ENCODE measurements around the gene DTX3. TPM values are rescaled to one million over a fixed set of nuclear protein-coding genes. Genes with fewer than 3 reads are reported as not detected.

The DTX3 gene
- total RNA-seq, 1 donor from 2014 or later, result 22.1 TPM

DNA sequence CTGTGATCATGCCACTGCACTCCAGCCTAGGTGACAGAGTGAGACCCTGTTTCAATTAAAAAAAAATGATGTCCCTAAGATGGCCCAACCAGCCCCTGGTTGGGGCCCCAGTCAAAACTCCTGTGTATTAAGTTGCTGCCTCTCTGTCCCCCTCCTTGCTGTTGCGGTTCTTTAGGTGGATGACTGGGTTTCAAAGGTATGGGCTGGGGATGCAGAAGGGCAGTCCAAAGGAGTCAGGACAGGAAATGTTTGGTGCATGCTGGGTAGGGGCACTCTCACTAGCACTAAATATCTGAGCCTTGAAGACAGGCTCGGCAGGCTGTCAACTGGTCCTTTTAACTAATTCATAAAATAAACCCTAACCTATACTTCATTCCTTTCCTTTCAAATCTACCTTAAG lies 25.6 kb upstream of the DTX3 start:
- TF ChIP-seq, protein P1, sequence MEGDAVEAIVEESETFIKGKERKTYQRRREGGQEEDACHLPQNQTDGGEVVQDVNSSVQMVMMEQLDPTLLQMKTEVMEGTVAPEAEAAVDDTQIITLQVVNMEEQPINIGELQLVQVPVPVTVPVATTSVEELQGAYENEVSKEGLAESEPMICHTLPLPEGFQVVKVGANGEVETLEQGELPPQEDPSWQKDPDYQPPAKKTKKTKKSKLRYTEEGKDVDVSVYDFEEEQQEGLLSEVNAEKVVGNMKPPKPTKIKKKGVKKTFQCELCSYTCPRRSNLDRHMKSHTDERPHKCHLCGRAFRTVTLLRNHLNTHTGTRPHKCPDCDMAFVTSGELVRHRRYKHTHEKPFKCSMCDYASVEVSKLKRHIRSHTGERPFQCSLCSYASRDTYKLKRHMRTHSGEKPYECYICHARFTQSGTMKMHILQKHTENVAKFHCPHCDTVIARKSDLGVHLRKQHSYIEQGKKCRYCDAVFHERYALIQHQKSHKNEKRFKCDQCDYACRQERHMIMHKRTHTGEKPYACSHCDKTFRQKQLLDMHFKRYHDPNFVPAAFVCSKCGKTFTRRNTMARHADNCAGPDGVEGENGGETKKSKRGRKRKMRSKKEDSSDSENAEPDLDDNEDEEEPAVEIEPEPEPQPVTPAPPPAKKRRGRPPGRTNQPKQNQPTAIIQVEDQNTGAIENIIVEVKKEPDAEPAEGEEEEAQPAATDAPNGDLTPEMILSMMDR (IDR thresholded peaks at IDR 0.05), result no peak
- TF ChIP-seq POLR2AphosphoS5 (IDR thresholded peaks at IDR 0.05; ENCODE audit: insufficient read depth in 1 of 2, low read depth in 1 of 2), result no peak
- TF ChIP-seq POLR2A (IDR thresholded peaks at IDR 0.05), result no peak
- intact Hi-C loops (cut with DNase I), result no loop called here
- Histone ChIP-seq H3K36me3 (no peaks in the 10 kb centered on the region), H3K4me1 (no peaks in the 10 kb centered on the region), H3K27me3 (no peaks in the 10 kb centered on the region), H3K27ac (no peak overlapping the region), H3K4me3 (no peak overlapping the region), H3K9me3 (no peaks in the 10 kb centered on the region)
- no peak for DNase-seq (ENCODE audit: extremely low spot score in 2 of 2)

DNA sequence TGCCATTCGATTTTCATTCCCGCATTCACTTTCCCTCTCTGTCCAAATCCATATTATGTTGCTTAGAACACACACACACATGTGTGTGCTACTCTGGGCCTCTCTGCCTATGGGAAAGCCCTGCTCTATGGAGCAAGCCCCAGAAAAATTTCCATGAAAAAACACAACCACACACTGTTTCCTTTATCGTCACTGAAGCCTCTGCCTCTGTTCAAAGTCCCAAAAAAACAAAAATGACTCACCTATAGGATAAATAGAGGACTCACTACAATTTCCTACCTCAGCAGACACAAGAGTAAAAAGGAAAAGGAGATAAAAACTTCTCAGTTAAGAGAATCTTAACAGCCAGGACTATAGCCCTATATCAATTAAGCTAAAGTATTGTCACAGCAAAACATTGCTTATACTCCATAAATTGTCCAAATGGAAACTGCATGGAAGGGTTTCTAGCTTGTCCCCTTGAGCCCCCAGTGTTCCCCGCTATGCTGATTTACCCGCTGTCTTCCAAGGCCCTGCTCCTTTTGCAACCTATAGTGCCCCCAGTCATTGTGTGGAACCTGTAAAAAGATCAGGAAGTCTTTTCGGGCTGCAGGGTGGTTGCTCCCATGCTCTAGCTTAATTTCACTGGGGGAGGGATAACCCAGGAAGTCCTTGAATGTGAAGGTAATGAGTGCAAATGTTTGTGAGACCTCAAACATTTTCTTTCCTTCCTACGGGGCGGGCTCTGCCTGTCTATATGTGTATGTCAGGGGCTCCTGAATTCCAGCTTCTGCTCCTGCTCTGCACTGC lies 24.8 kb upstream of the DTX3 start:
- intact Hi-C loops (cut with DNase I), result no loop called here
- H3K27ac ChIP-seq, result no peak overlapping the region
- H3K9me3 ChIP-seq, result no peaks in the 10 kb centered on the region
- no peaks in the 10 kb centered on the region for H3K27me3 ChIP-seq
- DNase-seq (ENCODE audit: extremely low spot score in 2 of 2), result no peak
- TF ChIP-seq POLR2A (IDR thresholded peaks at IDR 0.05) (no peak), POLR2AphosphoS5 (IDR thresholded peaks at IDR 0.05; ENCODE audit: insufficient read depth in 1 of 2, low read depth in 1 of 2) (no peak)
- TF ChIP-seq, protein P1 (IDR thresholded peaks at IDR 0.05), result no peak
- H3K36me3 ChIP-seq, result no peaks in the 10 kb centered on the region
- no peak overlapping the region for H3K4me3 ChIP-seq
- H3K4me1 ChIP-seq, result no peaks in the 10 kb centered on the region

- no peak for DNase-seq (ENCODE audit: extremely low spot score in 2 of 2)
- no peak overlapping the region for H3K4me3 ChIP-seq
- no peak for TF ChIP-seq POLR2A (IDR thresholded peaks at IDR 0.05)
- TF ChIP-seq, protein P1 (IDR thresholded peaks at IDR 0.05), result no peak
- no peak for TF ChIP-seq POLR2AphosphoS5 (IDR thresholded peaks at IDR 0.05; ENCODE audit: insufficient read depth in 1 of 2, low read depth in 1 of 2)
- H3K9me3 ChIP-seq, result no peaks in the 10 kb centered on the region
- H3K36me3 ChIP-seq, result no peaks in the 10 kb centered on the region
- H3K4me1 ChIP-seq, result no peaks in the 10 kb centered on the region
- H3K27ac ChIP-seq, result no peak overlapping the region
- H3K27me3 ChIP-seq, result no peaks in the 10 kb centered on the region
- intact Hi-C loops (cut with DNase I), result no loop called here
These were observed 24.2 kb upstream of the DTX3 start for GRCh38 chr12:57580466-57580795.

DNA sequence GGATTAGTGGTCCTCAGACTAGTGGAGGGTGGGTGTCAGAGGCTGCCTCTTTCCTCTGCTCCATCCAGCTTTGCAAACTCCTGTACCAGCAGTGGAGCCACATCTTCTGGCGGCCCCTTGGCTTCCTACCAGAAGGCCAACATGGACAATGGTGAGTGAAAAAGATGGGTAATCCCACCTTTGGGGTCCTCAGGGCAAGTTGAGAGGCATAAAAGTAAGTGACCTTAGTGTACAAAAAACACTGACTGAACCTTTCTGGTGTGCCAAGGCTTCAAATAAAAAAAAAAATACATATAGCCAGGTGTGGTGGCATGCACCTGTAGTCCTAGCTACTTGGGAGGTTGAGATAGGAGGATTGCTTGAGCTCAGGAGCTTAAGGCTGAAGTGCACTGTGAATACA lies 22.8 kb upstream of the DTX3 start:
- H3K9me3 ChIP-seq, result no peaks in the 10 kb centered on the region
- H3K4me3 ChIP-seq, result no peak overlapping the region
- DNase-seq (ENCODE audit: extremely low spot score in 2 of 2), result no peak
- H3K27ac ChIP-seq, result no peak overlapping the region
- H3K27me3 ChIP-seq, result no peaks in the 10 kb centered on the region
- intact Hi-C loops (cut with DNase I), result no loop called here
- H3K36me3 ChIP-seq, result no peaks in the 10 kb centered on the region
- TF ChIP-seq, protein P1 (IDR thresholded peaks at IDR 0.05), result no peak
- no peak for TF ChIP-seq POLR2A (IDR thresholded peaks at IDR 0.05)
- no peak for TF ChIP-seq POLR2AphosphoS5 (IDR thresholded peaks at IDR 0.05; ENCODE audit: insufficient read depth in 1 of 2, low read depth in 1 of 2)
- no peaks in the 10 kb centered on the region for H3K4me1 ChIP-seq

- Histone ChIP-seq H3K36me3 (no peaks in the 10 kb centered on the region), H3K4me1 (no peaks in the 10 kb centered on the region), H3K27me3 (no peaks in the 10 kb centered on the region), H3K9me3 (no peaks in the 10 kb centered on the region), H3K27ac (no peak overlapping the region), H3K4me3 (no peak overlapping the region)
- intact Hi-C loops (cut with DNase I), result no loop called here
- TF ChIP-seq POLR2AphosphoS5 (IDR thresholded peaks at IDR 0.05; ENCODE audit: insufficient read depth in 1 of 2, low read depth in 1 of 2) (no peak), POLR2A (IDR thresholded peaks at IDR 0.05) (no peak)
- TF ChIP-seq, protein P1 (IDR thresholded peaks at IDR 0.05), result no peak
- no peak for DNase-seq (ENCODE audit: extremely low spot score in 2 of 2)
These were observed 22.2 kb upstream of the DTX3 start for GRCh38 chr12:57582440-57582839.

Measured in vagina (tissue), 2 donors.